CD4-positive, alpha-beta memory T cell (primary cell): ENCODE results near the gene ZBTB45. TPM values are rescaled to one million over a fixed set of nuclear protein-coding genes. Genes with fewer than 3 reads are reported as not detected.
A peak's percentile ranks its signal among the peaks of the same experiment; 100 is the strongest.
"Not testable (repeated sequence)": the region's sequence is repeated elsewhere in the genome, so short reads cannot be mapped to it uniquely, and the experiment has no call there.

Source experiments
- CTCF ChIA-PET: fragments of 350-600 bp; sonication (Branson Sonifier 250); formaldehyde crosslinking; loops from one replicate; lab custom pipeline; 2021; ENCODE audit warnings: inconsistent platforms; ENCODE audit not compliant: partially characterized antibody; lab: Charles Lee
- POLR2A ChIA-PET: fragments of 350-600 bp; sonication (Branson Sonifier 250); formaldehyde crosslinking; loops from one replicate; lab custom pipeline; 2021; ENCODE audit not compliant: partially characterized antibody; lab: Charles Lee
- DNase-seq, 5 donors: peaks; one replicate each; pipeline versions ENCODE4 v3.0.0 to v3.0.0-alpha.2; 2020 to 2022; ENCODE audit warnings: mixed read lengths in 1 of 5
- H3K27ac ChIP-seq: one replicate; pipeline ENCODE4 v1.7.0; 2013; ENCODE audit warnings: low read depth, low read length
- H3K27me3 ChIP-seq: 2 replicates; pipeline ENCODE4 v1.7.0; 2013; ENCODE audit warnings: mild to moderate bottlenecking, low read length, moderate library complexity; ENCODE audit not compliant: insufficient read depth
- H3K36me3 ChIP-seq: 2 replicates; pipeline ENCODE4 v1.7.0; 2013; ENCODE audit warnings: mild to moderate bottlenecking, low read length, moderate library complexity; ENCODE audit not compliant: insufficient read depth
- H3K4me1 ChIP-seq: 2 replicates; pipeline ENCODE4 v1.7.0; 2013; ENCODE audit warnings: mild to moderate bottlenecking, low read length, moderate library complexity; ENCODE audit not compliant: insufficient read depth
- H3K4me3 ChIP-seq, 2 donors: one replicate each; pipeline ENCODE4 v1.7.0; 2013; ENCODE audit warnings: low read length in 2 of 2, mild to moderate bottlenecking in 1 of 2
- H3K9me3 ChIP-seq, 2 donors: one replicate each; pipeline ENCODE4 v1.7.0; 2013; ENCODE audit warnings: low read length in 2 of 2, control low read depth in 1 of 2; ENCODE audit not compliant: control insufficient read depth in 1 of 2
- H3K27ac Mint-ChIP-seq, 7 donors: one replicate each; pipeline ENCODE4 v1.8.0; 2020 to 2021; ENCODE audit warnings: mixed read lengths in 7 of 7, mild to moderate bottlenecking in 6 of 7, inconsistent platforms in 3 of 7, moderate library complexity in 3 of 7
- H3K27me3 Mint-ChIP-seq, 2 donors: one replicate each; pipeline ENCODE4 v1.8.0; 2020 to 2021; ENCODE audit warnings: mixed read lengths in 2 of 2
- H3K36me3 Mint-ChIP-seq, 2 donors: one replicate each; pipeline ENCODE4 v1.8.0; 2020 to 2021; ENCODE audit warnings: mixed read lengths in 2 of 2, inconsistent platforms in 1 of 2, mild to moderate bottlenecking in 1 of 2
- H3K4me1 Mint-ChIP-seq, 4 donors: one replicate each; pipeline ENCODE4 v1.8.0; 2020 to 2021; ENCODE audit warnings: mixed read lengths in 4 of 4, mild to moderate bottlenecking in 1 of 4
- H3K4me3 Mint-ChIP-seq, 8 donors: one replicate each; pipeline ENCODE4 v1.8.0; 2020 to 2021; ENCODE audit warnings: mixed read lengths in 8 of 8, mild to moderate bottlenecking in 7 of 8, moderate library complexity in 6 of 8, inconsistent platforms in 3 of 8
- H3K9me3 Mint-ChIP-seq, 8 donors: one replicate each; pipeline ENCODE4 v1.8.0; 2020 to 2021; ENCODE audit warnings: mixed read lengths in 8 of 8, mild to moderate bottlenecking in 5 of 8, inconsistent platforms in 3 of 8, moderate library complexity in 1 of 8
- intact Hi-C: fragments of 100-400 bp; cut with micrococcal nuclease; formaldehyde crosslinking; loops from one replicate; pipeline ENCODE4 v1.15.1; 2023
- polyA plus RNA-seq, 2 donors: library from polyadenylated mRNA; unstranded; fragments of 300-500 nt; fragmentation: Illumina TruSeq; gene quantifications; one replicate each; pipeline ENCODE4 v1.2.3, GENCODE V29; 2021
- total RNA-seq, 2 experiments: library from RNA; stranded (reverse); gene quantifications; one replicate each; pipeline ENCODE4 v1.2.3, GENCODE V29; 2021

The ZBTB45 gene
- total and polyA plus RNA-seq, 4 experiments from 2014 or later: 1.9 to 19.8 (median 13.0) TPM

GRCh38 chr19:58499021-58499927, 20.3 kb downstream of the ZBTB45 start:
- Mint-ChIP-seq H3K4me3 (peak overlapping the region; percentile 86 to 94 (median 91)), H3K27me3 (no peaks in the 10 kb centered on the region), H3K4me1 (peaks cover 14 to 25% (median 17%) of the 10 kb centered on the region in 4 donors), H3K36me3 (peaks cover 0 to 1% of the 10 kb centered on the region in 2 donors), H3K27ac (peak overlapping the region; percentile 77 to 98 (median 96)), H3K9me3 (peaks cover 0 to 16% (median 4%) of the 10 kb centered on the region in 8 donors)
- intact Hi-C loops: loop anchor here (1.0 kb wide), 7 partner anchors 20 to 316 kb away; partner anchors contain the start of genes RPS5, TRIM28, ZBTB45 and ZNF274
- DNase-seq: peak; percentile 89 to 96 (median 90)
- H3K4me3 ChIP-seq: peak overlapping the region; percentile 34 to 52
- H3K27ac ChIP-seq: peak overlapping the region; percentile 66
- POLR2A ChIA-PET: interaction anchor here (0.5 to 4.0 kb wide), 11 partner anchors 18 to 318 kb away, joined by 3 to 33 read pairs (median 3); partner anchors contain the start of genes CHMP2A, TRIM28, ZBTB45 and ZNF274
- H3K4me1 ChIP-seq: peaks cover 16% of the 10 kb centered on the region
- no peaks in the 10 kb centered on the region for H3K36me3 ChIP-seq
- H3K9me3 ChIP-seq: no peaks in the 10 kb centered on the region
- CTCF ChIA-PET: interaction anchor here (1.1 to 2.7 kb wide), 5 partner anchors 14 to 82 kb away, joined by 3 to 9 read pairs (median 5); partner anchors contain the start of genes TRIM28 and ZBTB45
- H3K27me3 ChIP-seq: no peaks in the 10 kb centered on the region

DNA sequence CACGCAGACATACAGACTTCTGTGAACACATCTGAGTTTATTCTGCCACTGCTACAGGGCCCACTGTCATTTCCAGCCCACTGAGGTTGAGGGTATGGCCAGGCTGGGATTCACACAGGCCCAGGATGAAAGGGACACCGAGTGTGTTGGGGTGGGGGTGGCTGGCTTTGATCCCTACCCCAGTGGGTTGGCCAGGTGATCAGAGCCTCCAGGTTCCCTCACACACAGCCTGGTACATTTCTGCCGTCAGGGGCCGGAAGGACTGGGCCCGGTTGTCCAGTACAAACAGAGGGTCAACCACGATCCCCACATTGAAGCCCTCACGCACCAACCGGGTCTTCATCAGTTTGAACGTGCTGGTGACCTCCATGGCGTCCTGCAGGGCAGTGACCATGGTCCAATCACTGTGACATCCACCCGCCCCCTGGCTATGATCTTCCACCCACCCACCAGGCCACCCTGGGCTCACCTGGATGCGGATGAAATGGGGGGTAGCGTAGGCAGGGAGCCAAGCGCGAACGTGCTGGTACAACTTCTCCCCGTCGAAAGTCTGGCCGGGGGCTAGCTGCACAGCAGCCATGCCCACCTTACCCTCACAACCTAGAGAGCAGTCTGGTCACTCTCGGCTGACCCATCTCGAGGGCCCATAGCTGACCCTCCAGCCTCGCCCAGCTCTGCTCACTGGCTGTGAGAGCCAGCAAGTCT, 21.1 kb downstream of the ZBTB45 start:
- Histone ChIP-seq H3K4me1 (peaks cover 16% of the 10 kb centered on the region), H3K27me3 (no peaks in the 10 kb centered on the region), H3K36me3 (no peaks in the 10 kb centered on the region), H3K27ac (peak overlapping the region; percentile 66), H3K4me3 (peak overlapping the region; percentile 30 to 52), H3K9me3 (no peaks in the 10 kb centered on the region)
- Mint-ChIP-seq H3K9me3 (peaks cover 0 to 16% (median 4%) of the 10 kb centered on the region in 8 donors), H3K4me1 (peaks cover 14 to 25% (median 17%) of the 10 kb centered on the region in 4 donors), H3K4me3 (peak overlapping the region; percentile 86 to 94 (median 91)), H3K27ac (peak overlapping the region; percentile 77 to 98 (median 96)), H3K36me3 (no peaks in the 10 kb centered on the region), H3K27me3 (no peaks in the 10 kb centered on the region)
- CTCF ChIA-PET: interaction anchor here (1.1 to 2.7 kb wide), 3 partner anchors 15 to 83 kb away, joined by 3 to 9 read pairs (median 5); partner anchors contain the start of gene TRIM28
- POLR2A ChIA-PET: interaction anchor here (0.8 to 4.0 kb wide), 6 partner anchors 17 to 315 kb away, joined by 3 to 33 read pairs (median 6); partner anchors contain the start of genes CHMP2A, TRIM28, ZBTB45 and ZNF274
- DNase-seq: no peak
- intact Hi-C loops: loop anchor here (1.0 kb wide), 7 partner anchors 21 to 315 kb away; partner anchors contain the start of genes RPS5, TRIM28, ZBTB45 and ZNF274

DNA sequence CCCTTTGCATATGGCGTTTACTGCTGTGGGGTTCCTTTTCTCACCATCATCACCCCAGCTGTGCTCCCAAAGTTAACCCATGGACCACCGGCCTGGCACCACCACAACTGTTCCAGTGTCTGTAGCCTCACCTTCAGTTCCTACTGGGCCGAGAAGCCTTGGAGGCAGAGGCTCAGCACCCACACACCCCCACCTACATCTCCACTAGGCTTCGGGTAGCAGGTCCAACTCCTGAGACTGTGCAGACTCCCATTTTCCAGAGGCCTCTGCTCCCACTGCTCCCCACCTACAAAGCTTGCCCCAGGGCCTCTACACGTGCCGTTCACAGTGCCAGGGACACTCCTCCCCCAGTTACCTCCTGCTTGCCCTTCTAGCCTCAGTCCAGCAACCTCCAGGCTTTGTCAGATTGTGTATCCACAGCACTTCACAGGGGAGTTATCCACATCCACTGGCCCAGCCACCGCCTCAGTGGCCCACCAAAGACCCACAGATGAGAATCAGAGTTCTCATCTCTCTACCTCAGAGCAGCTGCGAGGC, 21.9 kb downstream of the ZBTB45 start:
- H3K27ac Mint-ChIP-seq: peak overlapping the region in 1 of 7 donors; percentile 36
- CTCF ChIA-PET: interaction anchor here (2.7 kb wide), 1 partner anchor 16 kb away, joined by 9 read pairs; no protein-coding TSS in a partner anchor

GRCh38 chr19:58492265-58492664, 27.3 kb downstream of the ZBTB45 start:
- H3K4me1 ChIP-seq: peaks cover 7% of the 10 kb centered on the region
- intact Hi-C loops: no loop called here
- no peaks in the 10 kb centered on the region for H3K36me3 Mint-ChIP-seq
- no peak overlapping the region for H3K27ac Mint-ChIP-seq
- no peaks in the 10 kb centered on the region for H3K27me3 Mint-ChIP-seq
- CTCF ChIA-PET: no interaction called here
- H3K4me3 ChIP-seq: no peak overlapping the region
- no peak overlapping the region for H3K4me3 Mint-ChIP-seq
- H3K36me3 ChIP-seq: no peaks in the 10 kb centered on the region
- peaks cover 0 to 3% (median 0%) of the 10 kb centered on the region in 4 donors for H3K4me1 Mint-ChIP-seq
- H3K27ac ChIP-seq: no peak overlapping the region
- no peak for DNase-seq
- POLR2A ChIA-PET: no interaction called here
- H3K27me3 ChIP-seq: no peaks in the 10 kb centered on the region
- H3K9me3 Mint-ChIP-seq: no peaks in the 10 kb centered on the region
- H3K9me3 ChIP-seq: no peaks in the 10 kb centered on the region

More for the DNA sequence above, 21.9 kb downstream of the ZBTB45 start:
- H3K27ac ChIP-seq: no peak overlapping the region
- Mint-ChIP-seq H3K4me3 (peak overlapping the region in 5 of 8 donors; percentile 20 to 93 (median 31)), H3K27me3 (no peaks in the 10 kb centered on the region), H3K4me1 (peaks cover 14 to 25% (median 17%) of the 10 kb centered on the region in 4 donors), H3K9me3 (peaks cover 0 to 16% (median 4%) of the 10 kb centered on the region in 8 donors), H3K36me3 (no peaks in the 10 kb centered on the region)
- H3K9me3 ChIP-seq: no peaks in the 10 kb centered on the region
- no peaks in the 10 kb centered on the region for H3K36me3 ChIP-seq
- POLR2A ChIA-PET: interaction anchor here (1.2 kb wide), 2 partner anchors 21 to 22 kb away, joined by 4 read pairs; partner anchors contain the start of gene ZBTB45
- intact Hi-C loops: no loop called here
- no peaks in the 10 kb centered on the region for H3K27me3 ChIP-seq
- no peak overlapping the region for H3K4me3 ChIP-seq
- H3K4me1 ChIP-seq: peaks cover 16% of the 10 kb centered on the region
- no peak for DNase-seq

DNA sequence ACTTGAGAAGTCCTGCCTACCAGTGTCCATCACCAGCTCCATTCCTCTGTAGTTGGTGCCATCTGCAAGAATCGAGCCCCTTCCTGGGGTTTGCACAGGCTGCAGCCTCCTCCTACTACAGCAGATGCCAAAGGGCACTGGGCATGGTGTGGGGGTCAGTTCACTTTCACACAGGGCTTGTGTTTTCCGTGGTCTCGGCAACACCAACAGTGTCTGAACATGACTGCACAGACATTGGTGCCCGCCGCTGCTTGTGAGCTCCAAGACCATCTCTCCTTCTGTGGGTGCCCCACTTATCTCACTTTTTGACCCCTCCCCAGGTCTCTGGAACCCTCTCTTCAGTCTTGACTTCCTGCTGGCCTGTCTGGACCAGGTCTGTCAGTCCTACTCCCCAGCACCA, 28.2 kb downstream of the ZBTB45 start:
- Histone ChIP-seq H3K27ac (no peak overlapping the region), H3K27me3 (no peaks in the 10 kb centered on the region), H3K36me3 (no peaks in the 10 kb centered on the region), H3K9me3 (no peaks in the 10 kb centered on the region), H3K4me3 (no peak overlapping the region), H3K4me1 (peaks cover 7% of the 10 kb centered on the region)
- Mint-ChIP-seq H3K27ac (no peak overlapping the region), H3K4me3 (no peak overlapping the region), H3K4me1 (no peaks in the 10 kb centered on the region), H3K27me3 (no peaks in the 10 kb centered on the region), H3K9me3 (no peaks in the 10 kb centered on the region), H3K36me3 (no peaks in the 10 kb centered on the region)
- DNase-seq: no peak
- intact Hi-C loops: no loop called here
- POLR2A ChIA-PET: no interaction called here
- CTCF ChIA-PET: no interaction called here

- H3K27ac ChIP-seq, H3K9me3 Mint-ChIP-seq, H3K4me1 Mint-ChIP-seq, H3K4me1 ChIP-seq, H3K27me3 Mint-ChIP-seq, H3K9me3 ChIP-seq, H3K27ac Mint-ChIP-seq, H3K4me3 ChIP-seq, DNase-seq, H3K4me3 Mint-ChIP-seq, H3K36me3 Mint-ChIP-seq, CTCF ChIA-PET, intact Hi-C loops, H3K36me3 ChIP-seq, POLR2A ChIA-PET, H3K27me3 ChIP-seq: not testable (repeated sequence)
These were observed 35.3 kb downstream of the ZBTB45 start for GRCh38 chr19:58484349-58484748.
